Activated B cell treated with CpG ODN at 0.5 μM for 24 hours (primary cell): ENCODE results near the gene EFS. TPM values are rescaled to one million over a fixed set of nuclear protein-coding genes. Genes with fewer than 3 reads are reported as not detected.
"Not testable (repeated sequence)": the region's sequence is repeated elsewhere in the genome, so short reads cannot be mapped to it uniquely, and the experiment has no call there.

Source experiments
- ATAC-seq: fragments of 200-7000 bp; cut with Tn5 transposase; one replicate; pipeline ENCODE4 v1.10.0; 2021; ENCODE audit warnings: low read depth, mild to moderate bottlenecking, moderate library complexity
- CTCF ChIA-PET: fragments of 350-600 bp; sonication (Branson Sonifier 250); formaldehyde crosslinking; loops from one replicate; lab custom pipeline; 2021; ENCODE audit warnings: antibody characterized with exemption; lab: Charles Lee
- POLR2A ChIA-PET: fragments of 350-600 bp; sonication (Branson Sonifier 250); formaldehyde crosslinking; loops from one replicate; lab custom pipeline; 2021; ENCODE audit warnings: antibody characterized with exemption; lab: Charles Lee
- DNase-seq: peaks from one replicate; pipeline ENCODE4 v3.0.0; 2022
- H3K27ac Mint-ChIP-seq: one replicate; pipeline ENCODE4 v1.8.0; 2020; ENCODE audit warnings: mixed read lengths
- H3K27me3 Mint-ChIP-seq: one replicate; pipeline ENCODE4 v1.8.0; 2021; ENCODE audit warnings: mixed read lengths
- H3K36me3 Mint-ChIP-seq: one replicate; pipeline ENCODE4 v1.8.0; 2021; ENCODE audit warnings: low read depth, mixed read lengths
- H3K4me1 Mint-ChIP-seq: one replicate; pipeline ENCODE4 v1.8.0; 2021; ENCODE audit warnings: mixed read lengths
- H3K4me3 Mint-ChIP-seq: one replicate; pipeline ENCODE4 v1.8.0; 2020; ENCODE audit warnings: mild to moderate bottlenecking, mixed read lengths
- H3K9me3 Mint-ChIP-seq: one replicate; pipeline ENCODE4 v1.8.0; 2020; ENCODE audit warnings: mixed read lengths
- intact Hi-C: fragments of 100-400 bp; cut with micrococcal nuclease; formaldehyde crosslinking; loops from one replicate; pipeline ENCODE4 v1.15.1; 2024
- total RNA-seq: library from RNA; stranded (reverse); gene quantifications from 2 replicates; pipeline ENCODE4 v1.2.3, GENCODE V29; 2022
- TF ChIP-seq, protein P1 (sequence below): fragments of 200-600 bp; IDR thresholded peaks from one replicate; pipeline ENCODE4 v1.8.0; 2022; ENCODE audit warnings: antibody characterized with exemption, mild to moderate bottlenecking

The EFS gene
- total RNA-seq, 1 donor from 2014 or later: not detected

DNA sequence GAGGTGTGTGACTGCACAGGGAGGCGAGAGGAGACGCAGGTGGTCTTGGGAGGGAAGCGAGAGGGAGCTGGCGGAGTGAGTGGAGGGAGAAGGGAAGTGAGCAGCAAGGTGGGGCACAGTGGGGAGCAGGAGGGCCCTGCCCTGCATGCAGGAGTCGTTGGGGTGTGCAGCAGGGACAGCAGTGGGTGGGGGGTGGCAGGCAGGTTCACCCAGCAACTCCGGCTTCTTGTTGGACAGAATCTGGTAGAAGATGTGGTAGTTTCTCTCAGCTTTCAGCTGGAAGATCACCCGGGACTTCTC, 38.1 kb upstream of the EFS start:
- Mint-ChIP-seq H3K27me3 (peaks cover 37% of the 10 kb centered on the region), H3K4me3 (no peak overlapping the region), H3K4me1 (peaks cover 16% of the 10 kb centered on the region), H3K9me3 (no peaks in the 10 kb centered on the region), H3K27ac (no peak overlapping the region), H3K36me3 (no peaks in the 10 kb centered on the region)
- ATAC-seq (no peak), DNase-seq (no peak)
- TF ChIP-seq, protein P1, sequence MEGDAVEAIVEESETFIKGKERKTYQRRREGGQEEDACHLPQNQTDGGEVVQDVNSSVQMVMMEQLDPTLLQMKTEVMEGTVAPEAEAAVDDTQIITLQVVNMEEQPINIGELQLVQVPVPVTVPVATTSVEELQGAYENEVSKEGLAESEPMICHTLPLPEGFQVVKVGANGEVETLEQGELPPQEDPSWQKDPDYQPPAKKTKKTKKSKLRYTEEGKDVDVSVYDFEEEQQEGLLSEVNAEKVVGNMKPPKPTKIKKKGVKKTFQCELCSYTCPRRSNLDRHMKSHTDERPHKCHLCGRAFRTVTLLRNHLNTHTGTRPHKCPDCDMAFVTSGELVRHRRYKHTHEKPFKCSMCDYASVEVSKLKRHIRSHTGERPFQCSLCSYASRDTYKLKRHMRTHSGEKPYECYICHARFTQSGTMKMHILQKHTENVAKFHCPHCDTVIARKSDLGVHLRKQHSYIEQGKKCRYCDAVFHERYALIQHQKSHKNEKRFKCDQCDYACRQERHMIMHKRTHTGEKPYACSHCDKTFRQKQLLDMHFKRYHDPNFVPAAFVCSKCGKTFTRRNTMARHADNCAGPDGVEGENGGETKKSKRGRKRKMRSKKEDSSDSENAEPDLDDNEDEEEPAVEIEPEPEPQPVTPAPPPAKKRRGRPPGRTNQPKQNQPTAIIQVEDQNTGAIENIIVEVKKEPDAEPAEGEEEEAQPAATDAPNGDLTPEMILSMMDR: no peak
- intact Hi-C loops: no loop called here
- ChIA-PET POLR2A (no interaction called here), CTCF (no interaction called here)

DNA sequence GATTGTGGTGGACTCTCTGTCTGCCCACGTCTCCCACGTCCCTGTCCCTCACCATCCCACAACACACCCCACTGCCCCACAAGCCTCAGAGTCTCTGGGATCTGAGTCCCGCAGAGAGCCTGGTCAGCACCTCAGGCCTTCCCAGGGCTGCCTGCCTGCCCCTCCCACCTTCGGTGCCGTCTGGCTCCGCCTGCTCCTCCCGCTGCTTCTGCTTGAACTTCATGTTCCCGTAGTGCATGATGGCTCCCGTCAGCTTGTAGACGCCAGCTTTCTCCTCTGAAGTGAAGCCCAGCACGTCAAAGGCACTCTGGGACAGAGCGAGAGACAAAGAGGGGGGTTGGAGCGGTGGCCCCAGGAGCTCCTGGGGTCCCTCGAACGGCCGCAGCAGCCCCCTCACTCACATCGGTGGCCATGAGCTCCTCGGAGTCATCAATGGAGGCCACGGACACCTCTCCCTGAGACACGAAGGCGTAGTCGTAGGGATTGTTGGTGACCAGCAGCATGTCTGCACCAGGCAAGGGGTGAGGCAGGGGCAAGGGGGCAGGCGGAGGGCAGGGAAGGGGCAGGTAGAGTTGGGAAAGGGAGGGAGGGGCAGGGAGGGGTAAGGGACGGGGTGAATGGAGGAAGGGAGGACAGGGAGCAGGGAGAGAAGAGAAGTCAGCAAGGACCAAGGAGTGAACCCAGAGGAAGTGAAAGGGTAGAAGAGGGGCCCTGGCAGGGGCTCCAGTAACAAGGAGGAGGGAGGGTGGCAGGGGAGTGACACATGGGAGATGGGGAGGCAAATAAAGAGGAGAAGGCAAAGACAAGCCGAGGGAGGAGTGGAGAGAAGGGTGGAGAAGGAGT, 37.5 kb upstream of the EFS start:
- TF ChIP-seq, protein P1: no peak
- Mint-ChIP-seq H3K4me1 (peaks cover 16% of the 10 kb centered on the region), H3K4me3 (no peak overlapping the region), H3K27ac (no peak overlapping the region), H3K36me3 (no peaks in the 10 kb centered on the region), H3K9me3 (no peaks in the 10 kb centered on the region), H3K27me3 (peaks cover 36% of the 10 kb centered on the region)
- ChIA-PET POLR2A (no interaction called here), CTCF (no interaction called here)
- intact Hi-C loops: no loop called here
- no peak for ATAC-seq
- DNase-seq: no peak

DNA sequence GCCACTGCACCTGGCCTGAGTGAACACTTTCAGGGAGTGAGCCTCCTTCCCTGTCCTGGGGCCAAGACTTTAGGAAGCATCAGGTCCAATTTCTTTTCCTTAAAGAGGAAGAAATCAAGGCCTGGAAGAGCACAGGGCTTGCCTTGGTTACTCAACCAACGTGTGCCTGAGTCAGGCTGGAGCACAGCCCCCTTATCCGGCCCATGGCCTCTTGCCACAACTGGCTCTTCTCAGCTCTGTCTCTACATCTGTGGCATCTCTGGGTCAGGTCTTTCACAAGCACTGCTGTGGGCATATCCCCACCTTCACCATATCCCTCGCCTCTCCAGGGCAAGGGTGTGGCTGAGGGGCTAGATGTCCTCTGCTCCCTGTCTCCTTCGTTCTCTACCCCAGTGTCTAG, 36.3 kb upstream of the EFS start:
- peaks cover 11% of the 10 kb centered on the region for H3K4me1 Mint-ChIP-seq
- H3K27ac Mint-ChIP-seq: no peak overlapping the region
- DNase-seq (no peak), ATAC-seq (no peak)
- peaks cover 31% of the 10 kb centered on the region for H3K27me3 Mint-ChIP-seq
- H3K4me3 Mint-ChIP-seq: no peak overlapping the region
- H3K36me3 Mint-ChIP-seq: no peaks in the 10 kb centered on the region
- TF ChIP-seq, protein P1: no peak
- intact Hi-C loops: no loop called here
- ChIA-PET CTCF (no interaction called here), POLR2A (no interaction called here)
- H3K9me3 Mint-ChIP-seq: no peaks in the 10 kb centered on the region

DNA sequence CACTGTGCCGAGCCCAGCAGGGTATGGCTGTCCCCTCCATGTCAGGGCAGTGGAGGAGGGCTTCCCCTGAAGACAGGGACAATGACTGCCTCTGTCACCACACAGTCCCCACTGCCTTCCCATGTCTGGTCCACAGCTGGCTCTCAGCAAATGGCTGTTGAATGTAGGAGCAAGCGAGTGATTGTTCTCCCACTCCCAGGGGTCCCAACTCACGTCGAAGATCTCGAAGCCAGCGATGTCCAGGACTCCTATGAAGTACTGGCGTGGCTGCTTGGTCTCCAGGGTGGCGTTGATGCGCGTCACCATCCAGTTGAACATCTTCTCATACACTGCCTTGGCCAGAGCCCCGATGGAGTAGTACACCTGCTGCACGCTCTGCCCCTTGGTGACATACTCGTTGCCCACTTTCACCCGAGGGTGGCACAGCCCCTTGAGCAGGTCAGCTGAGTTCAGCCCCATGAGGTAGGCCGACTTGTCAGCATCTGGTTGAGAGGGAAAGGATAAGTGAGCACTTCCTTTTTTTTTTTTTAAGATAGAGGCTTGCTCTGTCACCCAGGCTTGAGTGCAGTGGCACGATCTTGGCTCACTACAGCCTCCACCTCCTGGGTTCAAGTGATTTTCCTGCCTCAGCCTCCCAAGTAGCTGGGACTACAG, 35.7 kb upstream of the EFS start:
- CTCF ChIA-PET, H3K9me3 Mint-ChIP-seq, H3K36me3 Mint-ChIP-seq, H3K4me1 Mint-ChIP-seq, H3K4me3 Mint-ChIP-seq, H3K27ac Mint-ChIP-seq, DNase-seq, intact Hi-C loops, POLR2A ChIA-PET, ATAC-seq: not testable (repeated sequence)
- H3K27me3 Mint-ChIP-seq: peaks cover 27% of the 10 kb centered on the region

DNA sequence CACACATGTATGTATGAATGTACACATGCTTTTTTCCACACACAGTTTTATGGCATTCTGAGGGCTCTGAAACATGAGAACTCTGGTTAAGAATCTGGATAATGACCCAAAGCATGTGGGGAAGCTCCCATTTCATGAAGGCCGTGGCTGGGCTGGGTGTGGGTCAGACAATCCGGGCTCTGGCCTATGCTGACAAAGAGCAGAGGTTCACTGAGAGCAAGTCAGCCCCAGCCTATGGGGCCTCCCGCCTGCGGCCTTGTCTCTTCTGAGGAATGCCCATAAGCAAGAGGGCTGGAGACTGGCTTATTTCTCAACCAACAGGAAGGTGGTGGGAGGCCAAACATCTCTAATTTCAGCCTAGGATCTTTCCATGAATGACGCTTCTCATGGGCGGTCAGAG, 34.6 kb upstream of the EFS start:
- intact Hi-C loops: no loop called here
- CTCF ChIA-PET: no interaction called here
- H3K4me1 Mint-ChIP-seq: peaks cover 2% of the 10 kb centered on the region
- no peak overlapping the region for H3K27ac Mint-ChIP-seq
- DNase-seq (no peak), ATAC-seq (no peak)
- POLR2A ChIA-PET: no interaction called here
- H3K27me3 Mint-ChIP-seq: peaks cover 22% of the 10 kb centered on the region
- TF ChIP-seq, protein P1: no peak
- H3K4me3 Mint-ChIP-seq: no peak overlapping the region
- H3K36me3 Mint-ChIP-seq: no peaks in the 10 kb centered on the region
- H3K9me3 Mint-ChIP-seq: no peaks in the 10 kb centered on the region
